Progenitor cell of endocrine pancreas (in vitro differentiated cells): ENCODE results near the gene CCER1. TPM values are rescaled to one million over a fixed set of nuclear protein-coding genes. Genes with fewer than 3 reads are reported as not detected.
"Not testable (repeated sequence)": the region's sequence is repeated elsewhere in the genome, so short reads cannot be mapped to it uniquely, and the experiment has no call there.

Source experiments
- DNase-seq: peaks from one replicate; pipeline ENCODE4 v3.0.0; 2021; ENCODE audit warnings: low spot score; ENCODE audit not compliant: unreplicated experiment
- H3K27ac Mint-ChIP-seq: 2 replicates; pipeline ENCODE4 v1.8.0; 2021; ENCODE audit warnings: mild to moderate bottlenecking, moderate library complexity, mixed read lengths
- H3K27me3 Mint-ChIP-seq: 2 replicates; pipeline ENCODE4 v1.8.0; 2021; ENCODE audit warnings: mixed read lengths
- H3K36me3 Mint-ChIP-seq: 2 replicates; pipeline ENCODE4 v1.8.0; 2022; ENCODE audit warnings: mixed read lengths; ENCODE audit not compliant: insufficient read depth
- H3K4me1 Mint-ChIP-seq: 2 replicates; pipeline ENCODE4 v1.8.0; 2021; ENCODE audit warnings: low read depth, mixed read lengths
- H3K4me3 Mint-ChIP-seq: 2 replicates; pipeline ENCODE4 v1.8.0; 2021; ENCODE audit warnings: low read depth, mild to moderate bottlenecking, moderate library complexity, mixed read lengths
- H3K9me3 Mint-ChIP-seq: 2 replicates; pipeline ENCODE4 v1.8.0; 2021; ENCODE audit warnings: low read depth, mixed read lengths
- CTCF ChIP-seq: fragments of 200-600 bp; sonication (generic); IDR thresholded peaks from one replicate; pipeline ENCODE4 v1.5.0; 2021; ENCODE audit warnings: antibody characterized with exemption, mild to moderate bottlenecking; ENCODE audit not compliant: unreplicated experiment
- total RNA-seq: library from RNA; stranded (reverse); gene quantifications from 2 replicates; pipeline ENCODE4 v1.2.1, GENCODE V29; 2021

The CCER1 gene
- total RNA-seq, 1 donor from 2014 or later = not detected

- no peak for DNase-seq
- peaks cover 11% of the 10 kb centered on the region for H3K9me3 Mint-ChIP-seq
- no peak for TF ChIP-seq CTCF
- no peak overlapping the region for H3K4me3 Mint-ChIP-seq
- H3K27ac Mint-ChIP-seq = no peak overlapping the region
- no peaks in the 10 kb centered on the region for H3K36me3 Mint-ChIP-seq
- H3K4me1 Mint-ChIP-seq = no peaks in the 10 kb centered on the region
- H3K27me3 Mint-ChIP-seq = no peaks in the 10 kb centered on the region
Measured at GRCh38 chr12:90987101-90987500, 32.1 kb upstream of the CCER1 start.

GRCh38 chr12:90985331-90985730 lies 30.4 kb upstream of the CCER1 start:
- H3K27ac Mint-ChIP-seq, H3K4me1 Mint-ChIP-seq, H3K36me3 Mint-ChIP-seq, H3K4me3 Mint-ChIP-seq, DNase-seq, H3K27me3 Mint-ChIP-seq, H3K9me3 Mint-ChIP-seq: not testable (repeated sequence)

DNA sequence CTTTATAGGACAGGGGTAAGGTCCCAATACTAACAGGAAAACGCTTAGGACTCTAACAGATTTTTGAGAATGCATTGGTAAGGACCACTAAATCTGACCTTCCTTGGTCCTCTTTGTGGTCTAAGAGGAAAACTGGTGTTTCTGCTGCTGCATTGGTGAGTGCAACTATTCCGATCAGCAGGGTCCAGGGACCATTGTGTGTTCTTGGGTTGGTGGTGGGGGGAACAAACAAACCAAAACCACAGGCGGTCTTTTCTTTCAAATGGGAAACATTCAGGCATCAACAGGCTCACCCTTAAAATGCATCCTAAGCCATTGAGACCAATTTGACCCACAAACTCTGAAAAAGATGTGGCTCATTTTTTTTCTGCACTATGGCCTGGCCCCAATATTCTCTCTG lies 29.1 kb upstream of the CCER1 start:
- peaks cover 4% of the 10 kb centered on the region for H3K9me3 Mint-ChIP-seq
- no peak for DNase-seq
- H3K4me3 Mint-ChIP-seq = no peak overlapping the region
- no peaks in the 10 kb centered on the region for H3K4me1 Mint-ChIP-seq
- H3K27me3 Mint-ChIP-seq = no peaks in the 10 kb centered on the region
- H3K27ac Mint-ChIP-seq = no peak overlapping the region
- no peak for TF ChIP-seq CTCF
- H3K36me3 Mint-ChIP-seq = no peaks in the 10 kb centered on the region

DNA sequence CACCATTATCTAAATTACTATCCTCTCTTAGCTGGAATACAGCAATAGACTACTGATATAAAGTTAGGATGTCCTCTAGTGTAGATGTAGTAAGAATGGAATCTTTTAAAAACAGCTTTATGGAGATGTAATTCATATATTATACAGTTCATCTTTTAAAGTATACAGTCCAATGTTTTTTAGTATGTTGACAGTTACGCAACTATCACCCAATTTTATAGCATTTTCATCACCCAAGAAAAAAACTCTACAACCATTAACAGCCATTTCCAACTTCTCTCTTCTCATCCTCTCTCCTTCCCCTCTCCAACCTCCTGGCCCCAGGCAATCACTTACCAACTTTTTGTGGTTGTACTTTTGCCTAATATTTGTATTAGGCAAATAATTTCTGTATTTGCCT lies 27.2 kb upstream of the CCER1 start:
- Mint-ChIP-seq H3K27me3 (no peaks in the 10 kb centered on the region), H3K4me1 (no peaks in the 10 kb centered on the region), H3K9me3 (peaks cover 3% of the 10 kb centered on the region), H3K27ac (no peak overlapping the region), H3K36me3 (no peaks in the 10 kb centered on the region), H3K4me3 (no peak overlapping the region)
- no peak for TF ChIP-seq CTCF
- no peak for DNase-seq

- Mint-ChIP-seq H3K4me1 (no peaks in the 10 kb centered on the region), H3K36me3 (no peaks in the 10 kb centered on the region), H3K27ac (no peak overlapping the region), H3K27me3 (no peaks in the 10 kb centered on the region), H3K4me3 (no peak overlapping the region), H3K9me3 (no peaks in the 10 kb centered on the region)
- DNase-seq = no peak
- no peak for TF ChIP-seq CTCF
Measured at GRCh38 chr12:90979951-90980350, 25.0 kb upstream of the CCER1 start.

- Mint-ChIP-seq H3K27ac (no peak overlapping the region), H3K4me1 (no peaks in the 10 kb centered on the region), H3K36me3 (no peaks in the 10 kb centered on the region), H3K4me3 (no peak overlapping the region), H3K9me3 (no peaks in the 10 kb centered on the region), H3K27me3 (no peaks in the 10 kb centered on the region)
- no peak for TF ChIP-seq CTCF
- no peak for DNase-seq
Measured at GRCh38 chr12:90979019-90979418, 24.0 kb upstream of the CCER1 start.
